CD4-positive, alpha-beta memory T cell (primary cell): Measurements from ENCODE around the gene GPANK1. TPM values are rescaled to one million over a fixed set of nuclear protein-coding genes. Genes with fewer than 3 reads are reported as not detected.
A peak's percentile ranks its signal among the peaks of the same experiment; 100 is the strongest.
"Not testable (repeated sequence)": the region's sequence is repeated elsewhere in the genome, so short reads cannot be mapped to it uniquely, and the experiment has no call there.

Experiments used
- CTCF ChIA-PET: fragments of 350-600 bp; sonication (Branson Sonifier 250); formaldehyde crosslinking; loops from one replicate; lab custom pipeline; 2021; ENCODE audit warnings: inconsistent platforms; ENCODE audit not compliant: partially characterized antibody; lab: Charles Lee
- POLR2A ChIA-PET: fragments of 350-600 bp; sonication (Branson Sonifier 250); formaldehyde crosslinking; loops from one replicate; lab custom pipeline; 2021; ENCODE audit not compliant: partially characterized antibody; lab: Charles Lee
- DNase-seq, 5 donors: peaks; one replicate each; pipeline versions ENCODE4 v3.0.0 to v3.0.0-alpha.2; 2020 to 2022; ENCODE audit warnings: mixed read lengths in 1 of 5
- H3K27ac ChIP-seq: one replicate; pipeline ENCODE4 v1.7.0; 2013; ENCODE audit warnings: low read depth, low read length
- H3K27me3 ChIP-seq: 2 replicates; pipeline ENCODE4 v1.7.0; 2013; ENCODE audit warnings: mild to moderate bottlenecking, low read length, moderate library complexity; ENCODE audit not compliant: insufficient read depth
- H3K36me3 ChIP-seq: 2 replicates; pipeline ENCODE4 v1.7.0; 2013; ENCODE audit warnings: mild to moderate bottlenecking, low read length, moderate library complexity; ENCODE audit not compliant: insufficient read depth
- H3K4me1 ChIP-seq: 2 replicates; pipeline ENCODE4 v1.7.0; 2013; ENCODE audit warnings: mild to moderate bottlenecking, low read length, moderate library complexity; ENCODE audit not compliant: insufficient read depth
- H3K4me3 ChIP-seq, 2 donors: one replicate each; pipeline ENCODE4 v1.7.0; 2013; ENCODE audit warnings: low read length in 2 of 2, mild to moderate bottlenecking in 1 of 2
- H3K9me3 ChIP-seq, 2 donors: one replicate each; pipeline ENCODE4 v1.7.0; 2013; ENCODE audit warnings: low read length in 2 of 2, control low read depth in 1 of 2; ENCODE audit not compliant: control insufficient read depth in 1 of 2
- H3K27ac Mint-ChIP-seq, 7 donors: one replicate each; pipeline ENCODE4 v1.8.0; 2020 to 2021; ENCODE audit warnings: mixed read lengths in 7 of 7, mild to moderate bottlenecking in 6 of 7, inconsistent platforms in 3 of 7, moderate library complexity in 3 of 7
- H3K27me3 Mint-ChIP-seq, 2 donors: one replicate each; pipeline ENCODE4 v1.8.0; 2020 to 2021; ENCODE audit warnings: mixed read lengths in 2 of 2
- H3K36me3 Mint-ChIP-seq, 2 donors: one replicate each; pipeline ENCODE4 v1.8.0; 2020 to 2021; ENCODE audit warnings: mixed read lengths in 2 of 2, inconsistent platforms in 1 of 2, mild to moderate bottlenecking in 1 of 2
- H3K4me1 Mint-ChIP-seq, 4 donors: one replicate each; pipeline ENCODE4 v1.8.0; 2020 to 2021; ENCODE audit warnings: mixed read lengths in 4 of 4, mild to moderate bottlenecking in 1 of 4
- H3K4me3 Mint-ChIP-seq, 8 donors: one replicate each; pipeline ENCODE4 v1.8.0; 2020 to 2021; ENCODE audit warnings: mixed read lengths in 8 of 8, mild to moderate bottlenecking in 7 of 8, moderate library complexity in 6 of 8, inconsistent platforms in 3 of 8
- H3K9me3 Mint-ChIP-seq, 8 donors: one replicate each; pipeline ENCODE4 v1.8.0; 2020 to 2021; ENCODE audit warnings: mixed read lengths in 8 of 8, mild to moderate bottlenecking in 5 of 8, inconsistent platforms in 3 of 8, moderate library complexity in 1 of 8
- intact Hi-C: fragments of 100-400 bp; cut with micrococcal nuclease; formaldehyde crosslinking; loops from one replicate; pipeline ENCODE4 v1.15.1; 2023
- polyA plus RNA-seq, 2 donors: library from polyadenylated mRNA; unstranded; fragments of 300-500 nt; fragmentation: Illumina TruSeq; gene quantifications; one replicate each; pipeline ENCODE4 v1.2.3, GENCODE V29; 2021
- total RNA-seq, 2 experiments: library from RNA; stranded (reverse); gene quantifications; one replicate each; pipeline ENCODE4 v1.2.3, GENCODE V29; 2021

GPANK1 gene
- total and polyA plus RNA-seq, 4 experiments from 2014 or later: 16.7 to 25.5 (median 22.3) TPM

DNA sequence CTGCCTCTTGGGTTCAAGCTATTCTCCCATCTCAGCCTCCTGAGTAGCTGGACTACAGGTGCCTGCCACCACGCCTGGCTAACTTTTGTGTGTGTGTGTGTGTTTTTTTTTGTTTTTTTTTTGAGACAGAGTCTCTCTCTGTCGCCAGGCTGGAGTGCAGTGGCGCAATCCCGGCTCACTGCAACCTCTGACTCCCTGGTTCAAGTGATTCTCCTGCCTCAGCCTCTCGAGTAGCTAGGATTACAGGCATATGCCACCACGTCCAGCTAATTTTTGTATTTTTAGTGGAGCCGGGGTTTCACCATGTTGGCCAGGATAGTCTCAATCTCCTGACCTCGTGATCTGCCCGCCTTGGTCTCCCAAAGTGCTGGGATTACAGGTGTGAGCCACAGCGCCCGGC is 44.4 kb upstream of the GPANK1 start:
- H3K9me3 Mint-ChIP-seq, H3K4me3 ChIP-seq, H3K27ac ChIP-seq, H3K36me3 ChIP-seq, H3K36me3 Mint-ChIP-seq, H3K9me3 ChIP-seq, H3K4me3 Mint-ChIP-seq, DNase-seq, H3K27ac Mint-ChIP-seq, intact Hi-C loops, H3K27me3 Mint-ChIP-seq, POLR2A ChIA-PET, H3K27me3 ChIP-seq: not testable (repeated sequence)
- peaks cover 5 to 16% (median 11%) of the 10 kb centered on the region in 4 donors for H3K4me1 Mint-ChIP-seq
- CTCF ChIA-PET: interaction anchor here (0.6 to 0.8 kb wide), 2 partner anchors 60 to 435 kb away, joined by 3 to 4 read pairs; no protein-coding TSS in a partner anchor
- peaks cover 11% of the 10 kb centered on the region for H3K4me1 ChIP-seq

DNA sequence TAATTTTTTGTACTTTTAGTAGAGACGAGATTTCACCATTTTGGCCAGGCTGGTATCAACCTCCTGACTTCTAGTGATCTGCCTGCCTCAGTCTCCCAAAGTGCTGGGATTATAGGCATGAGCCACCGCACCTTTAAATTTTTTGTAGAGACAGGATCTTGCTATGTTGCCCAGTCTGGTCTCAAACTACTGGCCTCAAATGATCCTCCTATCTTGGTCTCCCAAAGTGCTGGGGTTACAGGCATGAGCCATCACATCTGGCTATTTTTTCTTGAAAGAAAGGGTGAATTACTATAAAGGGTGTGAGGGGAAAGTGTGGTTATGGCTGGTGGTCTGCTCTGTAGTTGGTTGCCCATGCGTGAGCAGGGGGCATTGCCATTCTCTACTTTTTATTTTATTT is 43.4 kb upstream of the GPANK1 start:
- Histone ChIP-seq H3K4me3 (no peak overlapping the region), H3K36me3 (no peaks in the 10 kb centered on the region), H3K27ac (no peak overlapping the region), H3K27me3 (no peaks in the 10 kb centered on the region), H3K4me1 (peaks cover 19% of the 10 kb centered on the region), H3K9me3 (no peaks in the 10 kb centered on the region)
- Mint-ChIP-seq H3K36me3 (peaks cover 0 to 2% of the 10 kb centered on the region in 2 donors), H3K4me3 (no peak overlapping the region), H3K27ac (no peak overlapping the region), H3K27me3 (peaks cover 0 to 1% of the 10 kb centered on the region in 2 donors), H3K4me1 (peaks cover 7 to 23% (median 18%) of the 10 kb centered on the region in 4 donors), H3K9me3 (no peaks in the 10 kb centered on the region)
- ChIA-PET POLR2A (no interaction called here), CTCF (interaction anchor here (0.6 to 0.7 kb wide), 2 partner anchors 104 to 436 kb away, joined by 3 to 4 read pairs; no protein-coding TSS in a partner anchor)
- intact Hi-C loops: no loop called here
- DNase-seq: no peak

DNA sequence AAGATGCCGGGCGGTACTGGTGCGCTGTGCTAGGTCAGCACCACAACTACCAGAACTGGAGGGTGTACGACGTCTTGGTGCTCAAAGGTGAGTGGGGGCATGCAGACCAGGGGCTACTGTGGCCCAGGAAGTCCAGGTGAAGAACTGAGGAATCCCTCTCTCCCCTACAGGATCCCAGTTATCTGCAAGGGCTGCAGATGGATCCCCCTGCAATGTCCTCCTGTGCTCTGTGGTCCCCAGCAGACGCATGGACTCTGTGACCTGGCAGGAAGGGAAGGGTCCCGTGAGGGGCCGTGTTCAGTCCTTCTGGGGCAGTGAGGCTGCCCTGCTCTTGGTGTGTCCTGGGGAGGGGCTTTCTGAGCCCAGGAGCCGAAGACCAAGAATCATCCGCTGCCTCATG is 42.9 kb upstream of the GPANK1 start:
- no peak overlapping the region for H3K4me3 ChIP-seq
- H3K36me3 ChIP-seq: no peaks in the 10 kb centered on the region
- H3K4me3 Mint-ChIP-seq: no peak overlapping the region
- intact Hi-C loops: no loop called here
- H3K27ac ChIP-seq: no peak overlapping the region
- no peak overlapping the region for H3K27ac Mint-ChIP-seq
- H3K4me1 Mint-ChIP-seq: peaks cover 8 to 29% (median 20%) of the 10 kb centered on the region in 4 donors
- H3K27me3 ChIP-seq: no peaks in the 10 kb centered on the region
- ChIA-PET POLR2A (no interaction called here), CTCF (no interaction called here)
- peaks cover 0 to 4% of the 10 kb centered on the region in 2 donors for H3K36me3 Mint-ChIP-seq
- no peak for DNase-seq
- peaks cover 0 to under 1% (median 0%) of the 10 kb centered on the region in 8 donors for H3K9me3 Mint-ChIP-seq
- no peaks in the 10 kb centered on the region for H3K9me3 ChIP-seq
- H3K4me1 ChIP-seq: peaks cover 19% of the 10 kb centered on the region
- peaks cover 0 to under 1% of the 10 kb centered on the region in 2 donors for H3K27me3 Mint-ChIP-seq

DNA sequence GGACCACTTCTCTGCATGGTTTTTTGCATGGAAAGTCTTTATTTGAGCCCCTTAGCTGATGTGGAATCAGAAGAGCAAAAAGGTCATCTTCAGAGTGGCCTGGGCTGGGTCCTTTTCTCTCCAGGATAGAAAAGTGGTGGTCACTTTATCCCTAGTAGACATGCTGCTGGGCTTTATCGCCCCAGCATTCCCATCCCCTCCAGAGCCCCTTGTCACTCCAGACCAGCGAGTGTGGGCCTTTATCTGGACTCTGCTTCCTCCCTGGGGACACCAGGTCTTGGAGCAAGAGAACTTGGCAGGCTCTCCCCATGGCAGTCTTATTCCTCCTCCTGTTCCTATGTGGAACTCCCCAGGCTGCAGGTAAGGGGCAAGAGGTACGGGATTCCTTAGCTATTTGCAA is 41.8 kb upstream of the GPANK1 start, which contains the start of gene LY6G6F:
Gene LY6G6F, plus strand, starts transcription at position 268 of the 400 bp plus-strand sequence. Its CDS starts 41 bp downstream, at position 309.
- Mint-ChIP-seq H3K27ac (peak within 1 kb of the TSS in 2 of 7 donors; percentile 42 to 48), H3K4me3 (no peak within 1 kb of the TSS), H3K4me1 (peaks cover 15 to 35% (median 28%) of the 10 kb centered on the region in 4 donors), H3K27me3 (no peaks in the 10 kb centered on the region), H3K9me3 (peaks cover 0 to 5% (median 0%) of the 10 kb centered on the region in 8 donors), H3K36me3 (peaks cover 0 to 13% of the 10 kb centered on the region in 2 donors)
- DNase-seq: no peak
- Histone ChIP-seq H3K27me3 (no peaks in the 10 kb centered on the region), H3K36me3 (no peaks in the 10 kb centered on the region), H3K27ac (no peak within 1 kb of the TSS), H3K9me3 (no peaks in the 10 kb centered on the region), H3K4me1 (peaks cover 27% of the 10 kb centered on the region), H3K4me3 (no peak within 1 kb of the TSS)
- CTCF ChIA-PET: no interaction called here
- POLR2A ChIA-PET: no interaction called here
- intact Hi-C loops: no loop called here

DNA sequence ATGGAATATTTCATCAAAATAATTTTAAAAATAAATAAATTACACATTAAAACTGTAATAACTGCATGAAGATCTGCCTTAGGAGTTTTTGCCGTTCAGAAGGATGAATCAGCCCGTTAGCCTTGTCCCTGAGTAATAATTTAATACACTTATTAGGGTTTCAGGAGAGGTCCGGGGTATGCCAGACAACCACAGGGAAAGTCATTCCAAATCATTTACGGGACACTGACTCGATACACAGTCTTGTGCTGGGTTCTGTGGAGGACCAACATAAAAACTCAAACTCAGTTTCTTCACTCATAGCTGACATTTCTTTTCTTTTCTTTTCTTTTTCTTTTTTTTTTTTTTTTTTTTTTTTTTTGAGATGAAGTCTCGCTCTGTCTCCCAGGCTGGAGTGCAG is 41.1 kb upstream of the GPANK1 start:
- ChIA-PET POLR2A (no interaction called here), CTCF (no interaction called here)
- Mint-ChIP-seq H3K36me3 (peaks cover 4 to 18% of the 10 kb centered on the region in 2 donors), H3K27ac (no peak overlapping the region), H3K27me3 (no peaks in the 10 kb centered on the region), H3K4me1 (peaks cover 19 to 35% (median 28%) of the 10 kb centered on the region in 4 donors), H3K9me3 (peaks cover 0 to 5% (median 0%) of the 10 kb centered on the region in 8 donors), H3K4me3 (no peak overlapping the region)
- H3K4me1 ChIP-seq: peaks cover 27% of the 10 kb centered on the region
- intact Hi-C loops: no loop called here
- no peaks in the 10 kb centered on the region for H3K27me3 ChIP-seq
- H3K4me3 ChIP-seq: no peak overlapping the region
- no peak overlapping the region for H3K27ac ChIP-seq
- DNase-seq: no peak
- H3K9me3 ChIP-seq: no peaks in the 10 kb centered on the region
- H3K36me3 ChIP-seq: no peaks in the 10 kb centered on the region

DNA sequence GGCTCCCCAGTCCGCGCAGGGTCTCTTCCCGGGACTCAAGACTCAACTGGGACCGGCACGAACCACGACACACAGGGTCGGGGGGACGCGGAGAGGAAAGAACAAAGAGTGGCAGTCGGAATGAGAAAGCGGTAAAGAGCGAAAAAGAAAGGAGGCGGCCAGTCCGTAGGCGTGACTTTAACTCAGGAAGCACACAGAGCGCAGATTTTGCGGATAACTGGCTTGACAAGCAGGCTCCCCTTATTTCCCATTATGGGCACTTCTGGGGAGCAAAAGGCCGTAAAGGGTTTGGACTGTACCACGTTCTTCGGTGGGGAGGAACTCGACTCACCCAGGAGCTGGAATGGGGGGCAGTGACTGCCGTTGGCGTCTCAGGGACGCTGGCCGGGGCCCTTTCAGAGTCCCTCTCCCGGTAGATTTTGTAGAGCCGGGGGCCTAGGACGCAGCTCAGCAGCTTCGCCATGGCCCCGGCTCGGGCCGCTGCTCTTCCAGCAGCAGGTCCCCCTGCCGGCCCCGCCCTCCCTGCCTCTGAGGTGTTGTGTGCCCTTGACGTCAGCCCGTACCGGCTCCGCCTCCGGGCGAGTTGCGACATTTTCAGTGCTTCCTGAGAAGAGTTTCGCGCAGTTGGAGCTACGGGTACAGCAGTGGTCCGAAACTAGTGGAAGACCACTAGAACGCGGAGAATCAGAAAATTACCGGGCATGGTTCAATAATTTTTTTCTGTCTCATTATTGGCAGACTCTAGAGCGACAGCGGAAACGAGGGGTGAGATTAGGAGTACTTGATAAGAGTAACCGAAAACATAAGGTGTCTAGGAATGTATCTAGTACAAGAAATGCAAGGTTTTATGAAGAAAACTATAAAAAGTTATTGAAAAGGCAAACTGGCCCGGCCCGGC is 38.3 kb upstream of the GPANK1 start, which contains the start of gene ABHD16A:
Gene ABHD16A, minus strand, starts transcription at position 506 of the 898 bp plus-strand sequence. Its CDS starts 43 bp downstream, at position 463.
- ChIA-PET POLR2A (interaction anchor here (0.6 to 2.7 kb wide), 44 partner anchors 8 to 1269 kb away, joined by 3 to 22 read pairs (median 4); partner anchors contain the start of genes ATF6B, BAG6, C6orf47 and CLIC1), CTCF (interaction anchor here (0.6 to 3.2 kb wide), 7 partner anchors 22 to 184 kb away, joined by 3 to 11 read pairs (median 4); partner anchors contain the start of genes DDAH2, HSPA1B, LY6G5C and NEU1)
- intact Hi-C loops: loop anchor here (1.0 to 2.0 kb wide), 9 partner anchors 22 to 194 kb away; partner anchors contain the start of genes BAG6, EHMT2, LY6G5C and NFKBIL1
- Mint-ChIP-seq H3K27me3 (no peaks in the 10 kb centered on the region), H3K36me3 (peaks cover 8 to 23% of the 10 kb centered on the region in 2 donors), H3K4me1 (peaks cover 20 to 43% (median 33%) of the 10 kb centered on the region in 4 donors), H3K27ac (peak within 1 kb of the TSS; percentile 93 to 99 (median 98)), H3K4me3 (peak within 1 kb of the TSS; percentile 97 to 99 (median 98)), H3K9me3 (peaks cover 0 to 5% (median 0%) of the 10 kb centered on the region in 8 donors)
- no peaks in the 10 kb centered on the region for H3K9me3 ChIP-seq
- H3K4me1 ChIP-seq: peaks cover 28% of the 10 kb centered on the region
- peaks cover 17% of the 10 kb centered on the region for H3K36me3 ChIP-seq
- peak; percentile 96 to 98 (median 97) for DNase-seq
- H3K4me3 ChIP-seq: peak within 1 kb of the TSS; percentile 70 to 82
- peak within 1 kb of the TSS; percentile 97 for H3K27ac ChIP-seq
- no peaks in the 10 kb centered on the region for H3K27me3 ChIP-seq
